Liver (tissue), 3 donors: Measurements from ENCODE around the gene CPNE8.

Source experiments
- CTCF ChIP-seq: fragments of 150-350 bp; IDR thresholded peaks from 2 replicates; pipeline ENCODE4 v1.5.1; 2017; ENCODE audit warnings: improper control_type of control experiment, low read depth, low read length; ENCODE audit not compliant: missing input control
- EGR1 ChIP-seq, 2 donors: IDR thresholded peaks; 2 replicates each; pipeline ENCODE4 v1.6.1; 2016 to 2018; ENCODE audit warnings: antibody characterized with exemption in 2 of 2, low read depth in 2 of 2
- FOXA1 ChIP-seq: IDR thresholded peaks from 2 replicates; pipeline ENCODE4 v1.6.1; 2016; ENCODE audit warnings: antibody characterized with exemption
- JUND ChIP-seq, 2 donors: IDR thresholded peaks; 2 replicates each; pipeline ENCODE4 v1.6.1; 2016; ENCODE audit warnings: antibody characterized with exemption in 2 of 2
- MAX ChIP-seq: IDR thresholded peaks from 2 replicates; pipeline ENCODE4 v1.6.1; 2016; ENCODE audit warnings: antibody characterized with exemption
- RAD21 ChIP-seq, 2 donors: IDR thresholded peaks; 2 replicates each; pipeline ENCODE4 v1.6.1; 2016; ENCODE audit warnings: antibody characterized with exemption in 2 of 2, mild to moderate bottlenecking in 2 of 2
- REST ChIP-seq: IDR thresholded peaks from 2 replicates; pipeline ENCODE4 v1.6.1; 2016; ENCODE audit warnings: antibody characterized with exemption, mild to moderate bottlenecking
- SP1 ChIP-seq: IDR thresholded peaks from 2 replicates; pipeline ENCODE4 v1.6.1; 2018; ENCODE audit warnings: antibody characterized with exemption, mild to moderate bottlenecking
- TAF1 ChIP-seq: conservative IDR thresholded peaks from 2 replicates; pipeline ENCODE4 v1.6.1; 2016; ENCODE audit warnings: antibody characterized with exemption, mild to moderate bottlenecking
- YY1 ChIP-seq: IDR thresholded peaks from 2 replicates; pipeline ENCODE4 v1.6.1; 2016; ENCODE audit warnings: antibody characterized with exemption, mild to moderate bottlenecking
- ZBTB33 ChIP-seq: IDR thresholded peaks from 2 replicates; pipeline ENCODE4 v1.6.1; 2016; ENCODE audit warnings: antibody characterized with exemption
- donor health status: healthy.
- donor health status: healthy.

GRCh38 chr12:38720661-38721060 is 184.7 kb downstream of the CPNE8 start:
- TF ChIP-seq CTCF = no peak
- no peak for TF ChIP-seq EGR1 (IDR thresholded peaks at IDR 0.05; ENCODE audit: low read depth in 2 of 2)
- TF ChIP-seq MAX = no peak
- no peak for TF ChIP-seq ZBTB33
- TF ChIP-seq REST = no peak
- TF ChIP-seq YY1 = no peak
- TF ChIP-seq JUND (IDR thresholded peaks at IDR 0.05) = no peak
- no peak for TF ChIP-seq SP1
- no peak for TF ChIP-seq RAD21 (IDR thresholded peaks at IDR 0.05)
- TF ChIP-seq FOXA1 = no peak
- no peak for TF ChIP-seq TAF1
